Activated CD4-positive, alpha-beta T cell treated with anti-CD3 and anti-CD28 coated beads, Interleukin-2, amount 50 U/mL, for 1 hour (primary cell): ENCODE data around the gene TEKT3.

Source experiments
- DNase-seq: peaks from one replicate; pipeline ENCODE4 v3.0.0-alpha.2; 2020

Gene TEKT3

GRCh38 chr17:15263206-15263579, 78.2 kb downstream of the TEKT3 start:
- no peak for DNase-seq

DNA sequence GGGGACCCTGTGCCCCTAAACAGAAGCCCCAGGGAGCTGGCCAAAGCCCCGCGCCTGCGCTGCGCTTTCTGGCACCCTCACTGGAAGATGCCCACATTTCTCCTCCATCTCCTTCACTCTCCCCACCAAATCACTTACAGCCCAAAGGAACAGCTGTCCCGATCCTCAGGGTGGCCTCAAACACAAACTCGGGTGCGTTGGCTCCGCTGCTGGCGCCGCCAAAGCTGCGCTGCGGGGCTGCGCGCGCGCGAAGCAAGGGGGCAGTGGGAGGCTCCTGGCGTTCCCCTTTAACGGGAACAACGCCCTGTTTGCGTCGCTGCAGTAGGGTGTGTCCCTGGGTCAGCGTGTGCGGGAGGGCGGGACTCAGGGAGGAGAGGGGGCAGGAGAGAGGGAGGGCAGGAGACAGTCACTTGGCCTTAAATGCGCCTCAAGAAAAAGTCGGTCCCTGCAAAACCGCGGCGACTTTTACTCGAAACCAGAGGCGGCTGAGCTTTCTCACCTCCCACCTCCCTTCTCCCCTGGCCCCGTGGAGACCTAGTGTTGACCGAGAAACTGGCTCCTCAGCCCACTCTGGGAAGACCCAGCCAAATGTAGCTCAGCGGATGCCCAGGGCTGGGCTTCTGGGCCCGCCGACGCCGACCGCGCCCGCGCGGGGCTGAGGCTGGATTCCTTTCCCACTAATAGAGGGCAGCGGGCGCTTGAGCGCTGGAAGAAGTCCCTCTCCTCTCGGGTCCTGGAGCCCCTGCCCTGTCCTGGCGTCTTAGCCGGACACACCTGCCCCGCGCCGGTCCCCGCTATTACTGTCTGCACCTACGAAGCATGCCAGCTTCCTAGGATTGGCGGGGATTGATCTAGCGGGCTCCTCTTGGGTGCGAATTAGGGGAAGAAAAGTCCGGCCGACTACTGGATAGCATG, 78.8 kb downstream of the TEKT3 start:
- DNase-seq: no peak

DNA sequence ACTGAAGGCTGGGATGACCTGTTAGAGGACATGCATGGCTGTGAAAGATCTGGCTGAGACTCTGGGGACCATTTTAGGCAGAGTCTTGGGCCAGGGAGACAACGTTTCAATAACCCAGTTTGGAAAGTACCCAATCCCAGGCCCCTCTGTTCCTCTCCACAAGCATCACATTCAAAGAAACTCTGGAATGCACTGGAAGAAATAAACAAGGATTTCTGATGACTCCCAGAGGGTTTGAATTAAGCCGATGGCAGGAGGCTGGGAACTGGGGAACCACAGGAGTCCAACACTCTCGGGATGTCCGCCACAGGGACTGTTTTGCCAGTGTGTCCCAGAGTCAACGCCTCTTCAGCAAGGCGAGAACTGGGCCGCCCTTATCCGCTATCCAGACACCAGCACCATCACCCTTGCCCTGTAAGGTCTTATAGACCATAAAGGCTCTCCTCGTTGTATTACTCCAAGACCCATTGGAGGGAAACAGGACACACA, 79.6 kb downstream of the TEKT3 start:
- no peak for DNase-seq

GRCh38 chr17:15261258-15261801, 80.1 kb downstream of the TEKT3 start:
- no peak for DNase-seq

DNA sequence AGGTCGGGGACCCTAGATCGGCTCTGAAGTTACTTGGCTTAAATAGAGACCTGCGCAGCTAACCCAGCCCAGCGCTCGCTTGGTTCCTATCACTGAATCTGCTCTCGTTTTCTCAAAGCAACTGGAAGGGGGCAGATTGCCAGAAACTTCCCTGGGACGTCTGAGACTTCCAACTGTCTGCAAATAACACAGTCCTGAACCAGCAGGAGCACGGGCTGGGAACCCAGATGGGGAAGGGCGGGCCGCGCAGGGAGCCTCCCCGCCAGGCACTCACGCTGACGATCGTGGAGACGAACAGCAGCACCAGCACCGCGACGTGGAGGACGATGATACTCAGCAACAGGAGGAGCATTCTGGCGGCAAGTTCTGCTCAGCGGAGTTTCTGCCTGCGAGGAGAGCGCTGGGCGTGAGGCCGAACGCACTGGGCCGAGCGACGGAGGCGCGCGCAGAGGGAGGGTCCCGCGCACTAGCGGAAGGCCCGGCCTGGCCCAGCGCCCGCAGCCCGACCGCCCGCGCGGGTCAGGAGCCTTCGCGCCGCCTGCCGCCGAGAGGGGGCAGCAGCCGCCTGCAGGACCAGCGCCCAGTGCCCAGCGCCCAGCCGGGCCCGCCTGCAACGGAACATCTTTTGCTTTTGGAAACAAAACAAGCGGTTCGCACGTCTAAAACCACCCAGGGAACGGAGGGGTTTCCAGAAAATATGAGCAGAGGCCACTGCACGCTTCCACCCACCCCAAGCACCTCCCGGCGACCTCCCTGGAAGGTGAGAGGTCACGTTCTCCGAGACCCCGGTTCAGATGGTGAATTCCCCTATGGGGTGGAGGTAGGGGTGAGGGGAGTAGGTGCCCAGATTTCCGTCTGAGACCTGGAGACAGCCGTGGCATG, 80.8 kb downstream of the TEKT3 start:
- DNase-seq: peak; percentile 15

GRCh38 chr17:15257796-15258512, 83.4 kb downstream of the TEKT3 start:
- DNase-seq: no peak

DNA sequence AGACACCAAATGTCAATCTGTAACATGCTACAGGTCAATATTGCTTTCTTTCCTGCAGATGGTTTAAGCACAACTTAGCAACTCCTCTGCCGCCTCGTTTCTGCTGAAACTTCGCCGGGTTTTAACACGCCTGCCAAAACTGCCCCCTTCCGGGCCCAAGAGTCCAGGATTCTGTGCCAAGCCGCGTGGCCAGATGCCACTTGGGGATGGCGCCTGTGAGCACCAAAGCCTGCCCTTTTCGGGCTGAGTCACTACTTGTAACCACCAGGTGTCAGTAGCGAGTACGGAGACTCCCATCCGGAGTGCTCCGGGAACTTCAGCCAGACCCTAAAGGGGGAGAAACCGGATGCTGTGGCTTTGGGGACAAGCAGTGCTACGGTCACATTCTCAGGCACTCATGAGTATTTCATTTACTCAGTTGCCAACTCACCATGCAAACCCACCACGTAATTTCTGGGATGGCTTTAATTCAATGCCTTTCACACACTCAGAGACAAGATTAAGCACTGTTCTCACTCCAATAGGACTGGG, 84.1 kb downstream of the TEKT3 start:
- DNase-seq: peak; percentile 34

GRCh38 chr17:15256689-15257088, 84.7 kb downstream of the TEKT3 start:
- DNase-seq: no peak

DNA sequence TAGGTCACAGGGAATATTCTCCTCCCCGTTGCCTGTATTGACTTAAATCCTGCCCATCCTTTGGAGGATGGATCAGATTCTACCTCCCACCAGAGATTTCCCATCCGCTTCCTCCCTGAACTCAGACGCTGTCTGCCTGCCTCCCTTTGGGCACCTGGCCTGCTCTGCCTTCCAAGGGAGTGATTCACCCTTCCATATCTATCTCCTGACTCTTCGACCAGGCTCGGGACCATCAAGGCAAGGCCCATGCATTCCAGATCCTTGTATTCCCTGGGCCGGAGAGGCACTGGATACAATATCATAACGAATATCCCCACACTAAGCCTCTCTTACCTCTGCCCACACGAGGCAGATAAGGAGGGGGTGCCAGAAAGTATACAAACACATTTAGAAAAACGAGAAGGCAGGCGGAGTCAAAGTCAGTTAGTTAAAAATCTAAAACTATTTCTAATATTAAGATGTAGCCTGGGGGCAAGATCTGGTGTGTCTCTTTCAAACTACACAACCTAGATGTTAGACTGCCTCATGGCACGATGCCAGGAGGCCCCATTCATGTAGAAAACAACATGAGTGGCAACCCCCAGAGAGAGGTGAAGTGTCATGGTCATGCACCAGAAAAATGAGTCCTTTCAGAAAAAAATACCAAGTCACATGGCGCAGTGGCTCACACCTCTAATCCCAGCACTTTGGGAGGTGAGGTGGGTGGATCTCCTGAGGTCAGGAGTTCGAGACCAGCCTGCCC, 85.5 kb downstream of the TEKT3 start:
- DNase-seq: no peak
